ENCODE measurements around the gene DRGX.

The DRGX gene

GRCh38 chr10:49363309-49364031, 32.4 kb downstream of the DRGX start:
- DNase-seq (ENCODE audit: extremely low read depth in 1 of 2, low read depth in 1 of 2): no peak

GRCh38 chr10:49362596-49363260, 33.2 kb downstream of the DRGX start:
- DNase-seq (ENCODE audit: extremely low read depth in 1 of 2, low read depth in 1 of 2): no peak

- no peak for DNase-seq (ENCODE audit: extremely low read depth in 1 of 2, low read depth in 1 of 2)
Measured at GRCh38 chr10:49361735-49362568, 33.9 kb downstream of the DRGX start.

GRCh38 chr10:49361178-49361554, 34.7 kb downstream of the DRGX start:
- no peak for DNase-seq (ENCODE audit: extremely low read depth in 1 of 2, low read depth in 1 of 2)

GRCh38 chr10:49360271-49361177, 35.4 kb downstream of the DRGX start:
- no peak for DNase-seq (ENCODE audit: extremely low read depth in 1 of 2, low read depth in 1 of 2)

DNA sequence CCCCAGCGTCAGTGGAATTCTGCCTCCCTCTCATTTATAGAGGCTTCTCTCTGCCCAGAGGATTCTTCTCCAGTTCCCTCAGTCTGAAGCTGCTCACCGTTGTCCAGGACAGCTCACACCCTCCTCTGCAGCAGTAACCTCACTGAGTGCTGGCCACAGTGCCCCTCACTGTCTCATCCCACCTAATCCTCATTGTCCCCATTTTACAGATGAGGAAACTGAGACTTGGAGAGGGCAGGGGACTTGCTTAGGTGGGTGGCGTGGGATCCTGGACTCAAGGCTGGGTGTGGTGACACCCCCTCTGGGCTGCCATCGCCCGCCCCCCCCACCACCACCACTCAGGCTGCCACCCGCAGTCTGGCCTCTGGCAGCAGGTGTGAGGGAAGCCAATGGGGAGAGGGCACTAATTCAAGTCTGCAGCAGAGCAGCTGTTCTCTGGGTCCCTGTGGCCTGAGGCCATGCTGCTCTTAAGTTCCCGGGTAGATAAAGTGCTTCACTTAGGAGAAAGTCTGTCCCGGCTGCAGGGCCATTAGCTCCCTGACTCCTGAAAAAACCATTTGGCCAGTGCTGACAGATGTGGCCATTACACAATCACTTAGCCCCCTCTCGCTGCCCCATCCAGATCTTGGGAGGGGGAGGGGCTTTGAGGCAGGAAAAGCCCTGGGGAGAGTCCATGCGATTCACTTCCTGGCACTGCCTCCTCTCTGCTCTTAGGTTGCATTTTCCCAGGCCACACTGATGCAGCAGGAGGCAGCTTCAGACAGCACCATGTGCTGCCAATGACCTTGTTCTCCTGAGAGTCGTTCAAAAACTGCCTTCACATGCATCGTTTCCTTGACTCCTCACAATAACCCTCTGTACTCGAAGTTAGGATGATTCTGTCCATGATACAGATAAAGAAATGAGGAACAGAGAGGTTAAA, 36.3 kb downstream of the DRGX start:
- DNase-seq (ENCODE audit: extremely low read depth in 1 of 2, low read depth in 1 of 2): no peak

DNA sequence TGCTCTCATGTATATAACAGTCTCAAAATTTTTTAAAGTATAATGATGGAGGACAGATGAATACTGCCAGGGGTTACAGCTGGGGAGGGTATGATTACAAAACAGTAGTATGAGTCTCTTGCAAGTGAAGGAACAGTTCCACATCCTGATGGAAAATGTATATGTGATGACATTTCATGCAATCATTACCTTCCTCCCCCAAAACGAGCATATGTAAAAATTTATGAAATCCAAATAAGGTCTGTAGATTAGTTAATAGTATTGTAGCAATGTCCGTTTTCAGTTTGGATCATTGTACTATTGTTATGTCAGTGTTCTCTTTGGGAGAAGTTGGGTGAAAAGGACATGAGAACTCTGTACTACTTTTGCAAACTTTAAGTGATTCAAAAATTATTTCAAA, 38.0 kb downstream of the DRGX start:
- DNase-seq (ENCODE audit: extremely low read depth in 1 of 2, low read depth in 1 of 2): no peak

GRCh38 chr10:49356944-49357343, 38.9 kb downstream of the DRGX start:
- DNase-seq (ENCODE audit: extremely low read depth in 1 of 2, low read depth in 1 of 2): no peak

DNA sequence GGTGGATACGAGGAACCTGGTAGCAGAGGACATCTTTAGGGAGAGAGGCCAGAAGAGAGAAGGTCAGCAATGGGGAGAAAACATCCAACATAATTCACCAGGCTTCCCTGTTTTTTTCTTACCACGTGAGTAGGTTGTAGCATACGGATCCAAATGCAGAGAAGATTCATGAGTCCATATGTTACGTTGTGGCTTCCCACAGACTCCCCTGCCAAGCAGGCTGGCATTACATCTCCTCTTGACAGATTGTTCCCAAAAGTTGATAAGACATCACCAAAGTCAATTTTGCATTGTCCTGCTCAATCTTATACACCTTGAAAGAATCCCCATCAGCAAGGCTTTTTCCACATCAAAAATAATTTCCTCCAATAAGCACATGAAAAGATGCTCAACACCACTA, 39.7 kb downstream of the DRGX start:
- DNase-seq (ENCODE audit: extremely low read depth in 1 of 2, low read depth in 1 of 2): no peak

- no peak for DNase-seq (ENCODE audit: extremely low read depth in 1 of 2, low read depth in 1 of 2)
Measured at GRCh38 chr10:49355221-49355620, 40.7 kb downstream of the DRGX start.

GRCh38 chr10:49354593-49354992, 41.3 kb downstream of the DRGX start:
- DNase-seq (ENCODE audit: extremely low read depth in 1 of 2, low read depth in 1 of 2): no peak

DNA sequence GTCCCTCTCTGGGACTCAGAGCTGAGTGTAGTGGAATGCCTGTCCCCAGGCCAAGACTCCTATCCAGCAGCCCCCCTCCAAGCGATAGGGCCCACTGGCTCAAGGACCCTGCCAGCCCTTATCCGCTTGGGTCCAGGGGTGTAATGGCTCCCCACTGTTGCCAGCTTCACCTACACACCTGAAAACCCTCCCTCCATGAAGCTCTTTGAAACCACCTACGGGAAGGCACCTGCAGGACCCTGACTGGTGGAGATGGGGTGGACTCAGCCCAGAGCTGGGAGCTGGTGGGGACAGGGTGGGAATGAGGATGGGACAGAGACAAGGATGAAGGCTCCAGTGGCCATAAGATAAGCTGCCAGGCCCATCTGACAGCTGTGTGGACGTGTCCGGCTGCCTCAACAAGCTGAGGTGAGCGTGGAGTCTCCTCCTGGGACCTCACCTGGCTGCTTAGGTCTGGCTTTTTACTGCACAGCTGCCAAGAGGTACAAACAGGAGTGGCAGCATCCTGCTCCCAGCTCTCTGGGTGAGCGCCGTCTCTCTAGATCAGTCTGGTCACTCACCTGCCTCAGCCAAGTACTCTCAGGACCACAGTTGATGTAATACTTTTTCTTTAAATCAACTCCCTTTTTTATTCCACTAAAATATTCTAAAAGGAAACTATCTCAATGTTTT, 41.9 kb downstream of the DRGX start:
- DNase-seq (ENCODE audit: extremely low read depth in 1 of 2, low read depth in 1 of 2): no peak

DNA sequence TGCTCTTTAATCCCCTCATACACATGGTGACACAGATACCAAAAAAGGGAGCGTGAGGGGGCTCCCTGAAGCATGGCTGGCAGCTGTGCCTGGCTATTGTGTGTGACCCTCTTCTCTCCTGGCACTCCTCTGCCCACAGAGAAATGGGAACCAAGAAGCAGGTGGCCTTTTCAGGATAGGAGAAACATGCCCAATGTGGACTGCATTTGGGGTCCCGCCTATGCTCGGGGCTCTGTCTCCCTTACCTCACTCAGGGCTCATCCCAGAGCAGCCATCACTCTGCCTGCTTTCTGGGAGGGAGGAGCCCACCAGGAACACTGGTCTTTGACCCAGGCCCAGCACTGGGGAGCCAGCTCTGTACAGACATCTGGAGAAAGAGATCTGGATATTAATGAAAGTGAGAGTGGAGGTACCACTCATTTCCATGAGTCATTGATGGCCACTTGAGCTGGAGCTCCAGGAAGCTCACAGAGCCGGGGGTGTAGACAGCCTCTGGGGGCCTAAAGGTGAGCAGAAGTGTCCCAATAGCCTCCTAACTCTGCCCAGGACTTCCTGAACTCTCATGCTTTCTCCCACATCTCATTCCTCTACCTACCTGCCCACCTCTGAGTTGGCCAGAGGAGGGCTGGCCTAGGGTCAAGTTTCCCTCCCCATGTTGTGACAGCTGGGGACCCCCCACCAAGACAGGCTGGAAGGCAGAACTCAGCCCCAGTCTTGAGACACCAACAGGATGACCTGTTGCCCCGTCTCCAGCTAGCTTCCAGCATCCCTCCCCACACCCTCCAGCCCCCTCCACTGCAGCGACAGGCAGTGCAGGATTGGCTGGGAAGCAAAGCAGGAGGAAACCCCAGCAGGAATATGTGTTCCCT, 42.6 kb downstream of the DRGX start:
- DNase-seq (ENCODE audit: extremely low read depth in 1 of 2, low read depth in 1 of 2): no peak

- DNase-seq (ENCODE audit: extremely low read depth in 1 of 2, low read depth in 1 of 2): no peak
Measured at GRCh38 chr10:49352323-49352722, 43.6 kb downstream of the DRGX start.

GRCh38 chr10:49351669-49352068, 44.2 kb downstream of the DRGX start:
- no peak for DNase-seq (ENCODE audit: extremely low read depth in 1 of 2, low read depth in 1 of 2)

DNA sequence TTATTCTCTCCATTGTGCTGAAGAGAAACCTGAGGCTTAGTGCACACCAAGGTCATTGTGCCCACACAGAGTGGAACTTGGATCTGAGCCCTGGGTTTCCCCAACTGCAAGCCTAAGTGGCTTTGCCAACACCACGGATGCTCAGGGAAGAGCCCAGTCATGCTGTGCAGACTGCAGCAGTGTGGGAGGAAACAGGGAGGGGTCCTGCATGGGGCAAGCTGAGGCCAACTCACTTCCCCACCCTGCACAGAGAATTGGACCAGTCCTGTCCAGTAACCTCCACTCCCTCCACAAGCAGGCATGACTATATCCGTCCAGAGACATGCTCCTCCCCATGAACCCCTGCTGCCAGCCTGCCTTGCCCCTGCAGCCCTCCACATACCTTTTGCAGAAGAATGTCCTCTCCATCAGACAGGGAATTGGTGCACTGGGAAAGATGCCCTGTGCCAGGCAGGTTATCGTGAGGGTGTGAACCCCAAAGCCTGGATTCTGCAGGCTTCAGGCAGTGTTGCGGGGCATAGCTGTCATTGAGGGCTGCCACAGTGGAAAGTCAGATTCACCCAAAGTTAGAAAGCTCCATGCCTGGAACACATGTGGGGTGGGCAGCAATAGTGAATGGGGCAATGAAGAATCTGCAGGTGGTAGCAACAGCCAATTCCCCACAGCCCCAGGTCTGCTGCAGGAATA, 44.9 kb downstream of the DRGX start:
- DNase-seq (ENCODE audit: extremely low read depth in 1 of 2, low read depth in 1 of 2): no peak

DNA sequence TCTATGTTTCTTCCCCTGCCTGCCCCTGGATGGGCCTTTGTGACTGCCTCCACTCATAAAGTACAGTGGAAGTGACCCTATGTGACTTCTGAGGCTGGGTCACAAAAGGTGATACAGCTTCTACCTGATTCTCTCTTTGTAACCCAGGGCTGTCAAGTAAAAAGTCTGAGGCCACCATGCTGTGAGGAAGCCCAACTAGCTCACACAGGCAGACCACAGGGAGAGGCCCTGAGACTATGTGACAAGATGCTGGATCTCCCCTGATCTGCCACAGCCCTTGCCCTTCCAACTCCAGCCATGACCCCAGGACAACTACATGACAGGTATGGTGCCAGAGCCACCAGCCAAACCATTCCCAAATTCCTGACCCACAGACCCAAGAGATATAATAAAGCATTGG, 45.8 kb downstream of the DRGX start:
- DNase-seq (ENCODE audit: extremely low read depth in 1 of 2, low read depth in 1 of 2): no peak

DNA sequence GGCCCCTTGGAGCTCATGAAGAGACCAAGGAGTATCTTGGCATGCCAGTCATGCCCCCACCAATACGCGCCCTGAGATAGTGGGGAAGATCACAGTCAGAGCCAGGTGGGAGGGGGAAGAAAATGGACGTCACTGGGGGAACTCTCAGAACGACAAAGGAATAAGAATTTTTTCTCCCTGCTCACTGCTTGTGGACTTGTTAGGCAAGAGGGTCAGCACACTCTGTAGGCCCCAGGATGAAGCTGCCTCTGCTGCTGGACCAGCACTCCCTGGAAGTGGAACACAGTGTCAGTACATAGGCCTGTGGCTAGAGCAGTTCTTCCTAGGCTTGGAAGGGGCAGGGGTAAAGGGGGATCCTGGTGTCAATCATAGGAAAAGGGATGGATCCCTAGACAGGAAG, 46.5 kb downstream of the DRGX start:
- no peak for DNase-seq (ENCODE audit: extremely low read depth in 1 of 2, low read depth in 1 of 2)
